ENCODE results near the gene SDHD. TPM values are rescaled to one million over a fixed set of nuclear protein-coding genes. Genes with fewer than 3 reads are reported as not detected.

SDHD gene
- total RNA-seq, 1 experiment from 2014 or later: 79.6 TPM

DNA sequence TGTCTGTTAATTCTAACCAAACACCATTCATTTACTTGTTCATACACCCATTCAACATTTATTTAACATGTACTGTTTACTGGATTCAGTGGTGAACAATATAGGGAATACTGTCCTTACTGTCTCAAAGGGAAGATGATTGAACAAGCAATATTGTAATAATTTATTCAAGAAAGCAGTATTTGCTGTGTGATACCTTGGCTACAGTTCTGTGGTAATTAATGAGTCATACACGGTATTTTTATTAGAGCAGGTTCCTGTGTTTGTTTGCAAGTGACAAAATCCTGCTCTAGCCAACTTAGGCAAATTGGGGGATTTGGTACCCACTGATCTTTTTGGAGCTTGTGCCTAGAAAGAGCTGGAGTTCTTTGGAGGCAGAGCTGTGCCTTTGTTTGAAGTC lies 28.6 kb upstream of the SDHD start:
- Histone ChIP-seq H3K23me2 (ENCODE audit: insufficient read length, low read depth, low read length, poor library complexity, severe bottlenecking) (no peaks in the 10 kb centered on the region), H4K5ac (ENCODE audit: insufficient read length, low read depth, low read length) (no peak overlapping the region), H3K4ac (ENCODE audit: low read depth, low read length) (no peak overlapping the region), H3K79me1 (ENCODE audit: insufficient read depth, low read depth, low read length, poor library complexity, severe bottlenecking) (no peaks in the 10 kb centered on the region), H3K27me3 (ENCODE audit: insufficient read depth, low read length) (no peaks in the 10 kb centered on the region), H3K79me2 (ENCODE audit: insufficient read depth, low read length) (no peaks in the 10 kb centered on the region), H4K20me1 (ENCODE audit: control insufficient read depth, insufficient read depth, insufficient read length) (no peaks in the 10 kb centered on the region), H3K9ac (ENCODE audit: extremely low read depth, insufficient read length, low read length) (no peak overlapping the region), H2AFZ (ENCODE audit: low read length) (no peak overlapping the region), H3K23ac (ENCODE audit: insufficient read length, low read depth, low read length) (no peak overlapping the region), H2BK20ac (ENCODE audit: low read depth, low read length, poor library complexity, severe bottlenecking) (no peak overlapping the region), H2BK15ac (ENCODE audit: low read depth, low read length) (no peak overlapping the region), H3K56ac (ENCODE audit: insufficient read length, low read depth, low read length) (no peak overlapping the region), H2BK12ac (ENCODE audit: insufficient read length, low read depth, low read length) (no peak overlapping the region), H4K91ac (ENCODE audit: insufficient read length, low read depth, low read length) (no peak overlapping the region), H3K14ac (ENCODE audit: insufficient read depth, low read length) (no peak overlapping the region), H3T11ph (ENCODE audit: low read length) (no peak overlapping the region), H3K9me3 (ENCODE audit: control insufficient read depth, low read depth, low read length) (no peaks in the 10 kb centered on the region), H2BK5ac (ENCODE audit: insufficient read length, low read length) (no peak overlapping the region), H4K8ac (replicated peaks; ENCODE audit: insufficient read length, low read depth, low read length) (no peak overlapping the region), H2BK120ac (ENCODE audit: low read depth, low read length, poor library complexity, severe bottlenecking) (no peak overlapping the region), H3K27ac (ENCODE audit: insufficient read length, low read depth, low read length) (no peak overlapping the region), H3K4me2 (ENCODE audit: insufficient read depth, insufficient read length, low read length) (no peak overlapping the region), H3K4me1 (ENCODE audit: insufficient read depth, low read length) (no peaks in the 10 kb centered on the region), H3K18ac (ENCODE audit: insufficient read length, low read depth, low read length) (no peak overlapping the region), H2AK5ac (ENCODE audit: insufficient read length, low read length) (no peak overlapping the region)
- H3K9me3 Mint-ChIP-seq: no peaks in the 10 kb centered on the region
- no peak overlapping the region for H3K4me3 Mint-ChIP-seq
- H3K27me3 Mint-ChIP-seq (ENCODE audit: low read depth): no peaks in the 10 kb centered on the region
- WGBS (ENCODE audit: extremely low coverage, insufficient read length, low lambda C conversion rate): no CpG with 5 or more reads among the region's 1 CpG
- no peak for DNase-seq
- TF ChIP-seq, protein P1, sequence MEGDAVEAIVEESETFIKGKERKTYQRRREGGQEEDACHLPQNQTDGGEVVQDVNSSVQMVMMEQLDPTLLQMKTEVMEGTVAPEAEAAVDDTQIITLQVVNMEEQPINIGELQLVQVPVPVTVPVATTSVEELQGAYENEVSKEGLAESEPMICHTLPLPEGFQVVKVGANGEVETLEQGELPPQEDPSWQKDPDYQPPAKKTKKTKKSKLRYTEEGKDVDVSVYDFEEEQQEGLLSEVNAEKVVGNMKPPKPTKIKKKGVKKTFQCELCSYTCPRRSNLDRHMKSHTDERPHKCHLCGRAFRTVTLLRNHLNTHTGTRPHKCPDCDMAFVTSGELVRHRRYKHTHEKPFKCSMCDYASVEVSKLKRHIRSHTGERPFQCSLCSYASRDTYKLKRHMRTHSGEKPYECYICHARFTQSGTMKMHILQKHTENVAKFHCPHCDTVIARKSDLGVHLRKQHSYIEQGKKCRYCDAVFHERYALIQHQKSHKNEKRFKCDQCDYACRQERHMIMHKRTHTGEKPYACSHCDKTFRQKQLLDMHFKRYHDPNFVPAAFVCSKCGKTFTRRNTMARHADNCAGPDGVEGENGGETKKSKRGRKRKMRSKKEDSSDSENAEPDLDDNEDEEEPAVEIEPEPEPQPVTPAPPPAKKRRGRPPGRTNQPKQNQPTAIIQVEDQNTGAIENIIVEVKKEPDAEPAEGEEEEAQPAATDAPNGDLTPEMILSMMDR (conservative IDR thresholded peaks at IDR 0.05): no peak
- no peaks in the 10 kb centered on the region for H3K4me1 Mint-ChIP-seq
- peaks cover 15 to 77% (median 55%) of the 10 kb centered on the region in 3 experiments; a peak in 6 of 7 replicates for H3K36me3 Mint-ChIP-seq (ENCODE audit: insufficient read depth in 1 of 3, low read depth in 3 of 3)
- H3K27ac Mint-ChIP-seq: peak overlapping the region in 1 of 3 experiments; percentile 44; a peak in 1 of 7 replicates
